GM04503 (cell line): ENCODE data around the gene RIMOC1.

Experiments
- DNase-seq: peaks from one replicate; pipeline ENCODE4 v3.0.0-alpha.2; 2012; ENCODE audit warnings: low read depth

Gene RIMOC1, protein sequence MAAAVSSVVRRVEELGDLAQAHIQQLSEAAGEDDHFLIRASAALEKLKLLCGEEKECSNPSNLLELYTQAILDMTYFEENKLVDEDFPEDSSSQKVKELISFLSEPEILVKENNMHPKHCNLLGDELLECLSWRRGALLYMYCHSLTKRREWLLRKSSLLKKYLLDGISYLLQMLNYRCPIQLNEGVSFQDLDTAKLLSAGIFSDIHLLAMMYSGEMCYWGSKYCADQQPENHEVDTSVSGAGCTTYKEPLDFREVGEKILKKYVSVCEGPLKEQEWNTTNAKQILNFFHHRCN

DNA sequence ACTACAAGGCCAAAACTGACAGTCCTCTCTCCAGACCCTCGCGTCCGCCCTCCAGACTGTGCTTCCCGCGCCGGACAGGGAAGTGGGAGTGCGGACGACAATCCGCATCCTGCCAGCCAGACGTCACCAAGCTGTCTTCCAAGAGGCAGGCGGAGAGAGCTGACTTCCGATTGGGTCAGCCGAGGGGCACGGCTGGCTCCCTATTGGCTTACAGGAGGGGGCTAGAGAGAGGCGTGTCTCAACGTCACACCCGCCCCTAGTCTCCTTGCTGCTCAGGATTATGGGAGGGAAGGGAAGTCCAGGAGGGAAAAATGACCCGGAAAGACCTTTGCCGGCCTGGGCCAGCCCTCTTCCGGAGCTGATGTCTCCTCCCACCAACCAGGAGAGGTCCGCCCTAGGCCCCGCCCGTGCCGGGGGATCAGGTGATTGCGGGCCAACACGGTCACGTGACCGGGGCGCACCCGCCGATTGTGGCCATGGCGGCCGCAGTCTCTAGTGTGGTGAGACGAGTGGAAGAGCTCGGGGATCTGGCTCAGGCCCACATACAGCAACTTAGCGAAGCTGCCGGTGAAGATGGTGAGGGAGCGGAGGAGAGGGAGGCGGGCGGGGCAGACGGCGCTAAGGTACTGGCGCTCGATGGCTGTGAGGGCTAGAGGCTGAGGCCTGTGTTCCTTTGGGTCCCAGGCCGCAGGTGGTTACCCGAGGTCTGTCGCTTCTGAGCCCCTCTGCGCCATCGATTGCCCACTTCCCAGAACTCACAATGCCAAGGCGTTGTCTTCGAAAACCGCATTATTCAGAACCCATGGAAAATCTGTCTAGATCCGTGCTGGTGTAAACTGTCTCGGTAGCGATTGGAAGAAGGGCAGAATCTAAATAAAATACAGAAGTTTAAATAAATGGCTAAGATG, at the start of gene RIMOC1:
RIMOC1 (plus strand) TSS at position 453 of the 908 bp plus-strand sequence; CDS start at position 477, 24 bp downstream.
- DNase-seq: peak; percentile 98

DNA sequence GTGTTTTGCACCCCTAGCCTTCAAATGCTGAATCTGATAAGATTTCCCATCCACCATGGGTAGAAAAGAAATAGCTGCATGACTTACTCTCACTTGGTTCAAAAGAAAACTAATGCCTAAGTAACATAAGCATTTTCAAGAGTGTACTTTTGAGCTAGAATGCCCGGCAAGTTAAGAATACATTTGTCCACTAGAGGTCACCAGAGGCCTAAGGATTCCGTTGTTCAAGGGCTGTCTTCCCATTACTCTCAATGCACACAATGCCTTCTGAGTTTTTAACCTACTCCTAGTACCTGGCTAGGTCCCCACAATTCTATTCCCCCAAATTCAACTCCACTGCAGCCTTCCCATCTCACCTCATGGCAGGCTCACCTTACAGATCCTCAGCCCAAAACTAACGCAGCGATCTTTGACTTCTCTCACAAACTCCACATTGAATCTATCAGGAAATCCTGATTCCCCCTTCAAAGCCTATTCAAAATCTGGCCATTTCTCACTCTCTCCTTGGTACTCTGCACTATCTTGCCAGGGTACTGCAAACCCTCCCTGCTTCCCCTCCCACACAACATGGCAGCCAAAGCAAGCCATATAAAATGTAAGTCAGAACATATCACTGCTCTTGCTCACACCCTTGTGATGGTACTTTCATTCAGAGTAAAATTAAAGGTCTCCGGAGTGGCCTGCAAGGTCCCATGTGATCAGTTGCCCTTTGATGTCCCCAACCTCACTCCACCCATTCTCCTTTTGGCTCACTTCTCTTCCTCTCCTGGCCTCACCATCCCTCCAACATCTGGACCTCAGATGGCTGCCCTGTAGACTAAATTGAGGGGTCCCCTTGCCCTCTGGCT, 47.3 kb upstream of the RIMOC1 start:
- no peak for DNase-seq

DNA sequence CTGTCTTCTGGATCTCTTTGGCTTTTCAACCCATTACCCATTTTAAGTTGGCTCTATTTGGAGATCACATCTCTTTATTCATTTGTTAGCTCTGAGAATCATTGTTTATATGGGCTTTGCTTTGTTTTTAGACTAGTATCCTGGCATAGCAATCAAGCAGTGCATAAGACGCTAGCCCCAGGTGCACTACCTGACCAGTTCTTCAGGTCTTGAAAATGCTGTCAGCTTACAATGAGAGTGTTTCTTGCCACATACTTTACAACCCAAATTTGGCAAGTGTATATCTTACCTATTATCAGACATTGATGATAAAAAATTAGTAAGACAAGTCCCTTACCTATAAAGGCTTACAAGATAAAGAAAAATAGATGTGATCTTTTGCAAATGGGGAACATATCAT, 46.2 kb upstream of the RIMOC1 start:
- DNase-seq: no peak

DNA sequence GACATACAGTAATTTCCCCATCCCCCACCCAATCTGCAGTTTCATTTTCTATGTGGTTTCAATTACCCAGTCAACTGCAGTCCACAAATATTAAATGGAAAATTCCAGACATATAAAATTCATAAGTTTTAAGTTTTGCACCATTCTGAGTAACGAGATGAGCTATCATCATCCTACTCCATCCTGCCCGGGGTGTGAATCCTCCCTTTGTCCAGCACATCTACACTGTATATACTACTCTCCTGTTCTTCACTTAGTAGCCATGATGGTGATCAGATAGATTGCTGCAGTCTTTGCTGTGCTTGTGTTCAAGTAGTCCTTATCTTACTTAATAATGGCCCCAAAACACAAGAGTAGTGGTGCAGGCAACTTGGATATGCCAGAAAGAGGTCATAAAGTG, 45.3 kb upstream of the RIMOC1 start:
- no peak for DNase-seq

DNA sequence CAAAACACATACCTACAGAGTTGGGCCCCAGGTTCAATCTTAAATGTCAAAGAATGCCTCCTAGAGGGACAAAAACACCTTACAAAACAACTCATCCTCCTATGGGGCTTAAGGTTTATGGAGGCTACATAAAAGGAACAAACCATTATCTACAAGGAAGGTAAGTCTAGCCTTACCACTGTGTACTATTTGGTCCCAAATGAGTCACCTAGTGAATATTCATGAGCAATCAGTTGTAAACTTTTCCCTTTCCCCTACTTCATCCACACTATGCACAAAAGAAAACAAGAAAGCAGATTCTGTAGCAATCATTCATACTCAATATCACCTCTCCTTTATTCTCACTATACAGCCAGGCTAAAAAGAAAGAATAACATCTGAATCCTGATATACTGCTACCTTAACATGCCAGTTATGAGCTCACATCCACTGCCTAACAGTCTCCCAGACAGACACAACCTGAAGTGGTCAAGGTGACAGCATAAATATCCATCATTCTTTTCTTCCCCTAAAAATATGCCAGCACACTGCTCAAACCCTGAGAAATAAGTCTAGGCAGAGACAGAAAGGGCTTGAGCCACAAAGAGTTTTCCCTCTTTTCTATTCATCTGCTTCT, 40.2 kb upstream of the RIMOC1 start:
- DNase-seq: no peak

DNA sequence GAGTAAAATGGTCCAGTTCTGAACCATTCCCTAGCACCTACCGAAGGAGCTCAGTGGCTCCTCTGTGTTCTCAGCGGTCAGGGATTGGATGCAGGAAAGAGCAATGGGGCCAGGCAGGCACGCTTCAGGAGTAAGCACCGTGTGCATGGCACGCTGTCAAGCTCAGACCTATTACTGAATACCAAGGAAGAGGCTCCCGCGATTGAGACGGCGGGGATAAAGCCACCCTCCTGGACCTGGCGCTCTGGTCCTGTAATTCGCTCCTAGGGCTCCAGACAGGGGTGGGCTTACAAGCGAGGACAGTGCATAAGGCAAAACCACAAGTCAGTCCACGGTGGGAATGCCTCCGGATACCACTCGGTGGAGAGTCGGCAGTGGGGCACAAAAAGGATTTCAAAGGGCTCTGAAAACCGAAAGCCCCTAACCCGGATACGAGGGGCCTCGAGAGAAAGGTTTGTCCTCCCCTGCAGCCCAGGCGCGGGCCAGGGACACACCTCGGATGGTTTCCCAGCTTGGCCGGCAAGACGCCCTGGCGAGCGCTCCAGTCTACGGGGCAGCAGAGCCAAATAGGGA, 34.9 kb upstream of the RIMOC1 start:
- no peak for DNase-seq

DNA sequence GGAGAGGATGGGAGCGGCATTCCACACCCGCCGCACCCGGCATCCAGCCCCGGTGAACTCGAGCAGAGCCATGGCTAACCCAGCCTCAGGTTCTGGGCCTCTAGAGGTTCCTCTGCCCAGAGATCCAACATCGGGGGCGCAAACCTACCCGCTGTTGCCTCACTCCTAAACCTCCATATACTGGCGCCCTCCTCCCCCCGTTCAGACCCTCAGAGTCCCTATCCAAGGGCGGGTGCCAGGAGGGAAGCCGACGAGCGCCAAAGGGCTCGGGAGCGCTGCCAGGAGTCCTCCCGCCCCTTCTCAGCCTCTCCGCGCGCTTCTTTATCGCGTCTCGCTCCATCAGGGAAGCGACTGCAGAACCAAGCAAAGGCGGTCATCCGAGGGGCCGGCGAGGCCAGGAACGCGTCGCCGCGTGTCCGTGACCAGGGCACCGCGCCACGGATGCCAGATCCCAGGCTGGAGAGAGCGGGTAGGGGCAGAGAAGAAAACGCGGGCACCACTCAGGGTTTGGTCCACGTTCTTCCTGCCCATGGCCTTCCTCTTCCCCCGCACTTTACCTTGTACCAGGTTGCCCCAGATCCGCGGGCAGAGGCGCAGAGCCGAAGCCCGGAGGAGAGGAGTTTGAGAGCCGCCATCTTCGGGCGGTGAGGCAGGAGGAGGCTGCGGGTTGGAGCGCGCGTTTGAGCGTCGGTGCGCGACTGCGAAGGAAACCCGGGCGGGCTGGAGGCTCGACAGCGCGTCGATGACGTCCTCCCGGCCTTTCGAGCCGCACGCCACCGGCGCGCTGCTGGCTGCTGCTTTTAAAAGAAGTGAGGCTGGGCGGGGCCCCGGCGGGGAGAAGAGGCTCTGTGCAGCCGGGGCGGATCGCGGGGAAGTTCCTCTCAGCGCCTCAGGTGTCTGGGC, 34.2 kb upstream of the RIMOC1 start, which contains the start of gene OXCT1:
OXCT1 (minus strand) TSS at position 702 of the 903 bp plus-strand sequence; CDS start at position 635, 67 bp downstream.
- DNase-seq: peak; percentile 27

DNA sequence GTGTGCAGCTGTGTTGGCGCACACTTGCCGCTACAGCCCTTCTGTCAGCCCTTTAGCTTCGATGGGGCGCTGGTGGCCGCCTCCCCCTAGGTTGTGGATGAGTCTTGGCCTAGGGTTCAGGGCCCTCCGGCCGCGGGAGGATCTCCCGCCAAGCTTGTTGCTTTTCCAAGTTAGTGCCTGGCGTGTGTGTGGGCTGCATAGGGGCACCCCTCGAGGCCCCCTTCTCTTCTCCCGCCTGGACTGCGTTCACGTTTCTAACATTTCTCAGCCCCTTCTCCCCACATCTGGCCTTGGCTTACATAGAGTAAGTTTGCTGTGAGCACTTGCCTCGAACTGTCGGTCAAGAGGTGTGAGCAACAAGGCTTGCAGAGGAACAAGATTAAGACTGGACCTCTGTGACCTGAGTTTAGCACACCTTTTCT, 33.5 kb upstream of the RIMOC1 start:
- DNase-seq: no peak

DNA sequence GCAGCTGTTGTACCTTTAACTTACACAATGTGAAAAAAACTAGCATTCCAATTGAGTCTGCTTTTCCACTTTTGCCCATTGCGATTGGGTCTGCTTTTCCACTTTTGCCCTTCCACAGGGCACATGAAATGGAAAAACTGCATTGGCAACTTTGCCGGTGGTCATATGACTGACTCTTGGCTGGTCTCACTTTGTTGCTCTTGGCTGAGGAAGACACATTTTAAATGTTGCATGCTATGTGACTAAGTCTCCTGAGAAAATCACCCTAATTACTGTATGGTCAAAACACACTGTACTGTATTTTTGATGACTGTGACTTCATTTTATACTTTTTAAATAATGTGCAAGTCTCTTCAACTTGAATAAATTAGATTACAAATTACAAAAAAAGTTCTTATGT, 32.3 kb upstream of the RIMOC1 start:
- peak; percentile 34 for DNase-seq

DNA sequence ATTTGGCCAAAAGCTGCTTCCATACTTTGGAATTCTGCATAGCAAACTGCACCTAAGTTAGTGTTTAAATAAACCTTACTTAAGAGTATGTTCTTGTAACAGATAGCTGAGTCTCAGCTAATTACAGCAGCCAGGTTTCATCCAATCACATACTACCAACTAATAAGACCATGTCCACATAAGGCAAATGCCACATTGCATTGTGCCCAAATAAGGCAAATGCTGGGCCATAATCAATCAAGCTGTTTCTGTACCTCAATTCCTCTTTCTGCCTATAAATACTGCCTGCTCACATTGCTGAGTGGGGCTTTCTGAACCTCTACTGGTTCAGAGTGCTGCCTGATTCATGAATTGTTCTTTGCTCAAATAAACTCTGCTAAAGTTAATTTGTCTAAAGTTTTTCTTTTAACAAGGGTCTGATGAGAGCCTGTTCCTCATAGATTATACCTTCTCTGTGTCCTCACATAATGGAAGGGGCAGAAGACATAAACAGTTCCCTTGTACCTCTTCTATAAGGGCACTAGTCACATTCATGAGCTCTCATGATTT, 29.6 kb upstream of the RIMOC1 start:
- DNase-seq: no peak

DNA sequence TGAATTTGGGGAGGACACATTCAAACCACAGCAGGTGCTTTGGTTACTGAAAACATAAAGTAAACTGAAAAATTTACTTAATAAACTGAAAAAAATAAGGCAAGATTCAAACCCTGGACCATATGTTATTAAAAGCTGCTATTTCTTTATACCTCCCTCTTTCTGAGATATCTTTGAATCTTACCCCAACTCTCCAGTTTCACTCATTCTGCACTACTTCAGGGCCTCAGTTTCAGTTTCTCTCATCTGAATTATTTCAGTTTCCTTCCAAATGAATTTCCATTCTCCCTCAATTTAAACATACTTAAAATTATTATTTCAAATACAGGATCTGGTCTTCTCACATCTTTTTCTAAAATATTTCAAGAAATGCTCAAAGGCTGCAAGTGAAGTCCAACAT, 29.0 kb upstream of the RIMOC1 start:
- no peak for DNase-seq

DNA sequence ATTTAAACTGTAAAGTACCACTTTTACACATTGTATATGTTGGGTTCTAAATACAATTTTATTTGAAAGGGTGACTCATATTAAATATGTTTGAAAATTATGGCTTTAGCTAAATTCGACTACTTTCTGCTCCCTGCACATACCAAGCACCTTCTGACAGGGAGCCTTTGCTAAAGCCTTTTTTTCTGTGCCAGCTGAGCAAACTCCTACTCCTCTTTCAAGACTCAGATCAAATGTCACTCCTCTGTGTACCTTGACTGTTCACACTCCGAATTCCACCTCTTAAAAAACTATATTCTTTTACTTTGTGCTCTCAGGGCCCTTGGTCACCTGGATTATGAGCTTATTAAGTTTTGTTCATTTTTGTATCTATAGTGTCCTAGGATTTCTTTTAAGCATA, 27.5 kb upstream of the RIMOC1 start:
- no peak for DNase-seq

DNA sequence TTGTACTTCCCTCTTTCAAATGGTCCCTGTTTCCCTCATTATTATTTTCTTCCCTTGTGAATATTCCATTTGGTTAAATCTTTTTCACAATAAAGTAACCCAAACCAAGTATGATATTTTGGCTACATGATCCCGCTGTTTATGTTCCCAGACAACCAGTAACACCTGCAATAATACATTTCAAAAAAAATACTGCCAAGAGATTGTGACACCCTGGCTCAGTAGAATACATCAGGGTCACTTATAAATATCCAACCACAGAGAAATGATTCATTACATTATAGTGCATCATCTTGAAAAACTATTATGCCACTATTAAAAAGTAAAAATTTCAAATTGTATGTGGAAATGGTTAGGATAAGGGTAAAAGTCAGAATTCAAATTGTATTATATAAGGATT, 26.7 kb upstream of the RIMOC1 start:
- no peak for DNase-seq

DNA sequence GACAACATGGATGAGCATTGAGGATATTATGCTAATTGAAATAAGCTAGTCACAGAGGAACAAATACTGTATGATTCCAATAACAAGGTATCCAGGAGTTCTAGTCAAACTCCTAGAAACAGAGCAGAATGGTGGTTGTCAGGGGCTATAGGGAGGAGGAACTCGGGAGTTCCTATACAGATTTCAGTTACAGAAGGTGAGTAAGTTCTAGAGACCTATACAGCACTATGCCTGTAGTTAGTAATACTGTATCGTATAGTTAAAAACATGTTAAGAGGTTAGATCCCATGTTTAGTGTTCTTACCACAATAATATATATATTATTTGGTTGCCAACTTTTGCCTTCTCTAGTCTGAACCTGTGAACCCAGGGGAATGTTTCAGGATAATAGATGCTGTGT, 26.0 kb upstream of the RIMOC1 start:
- DNase-seq: no peak

DNA sequence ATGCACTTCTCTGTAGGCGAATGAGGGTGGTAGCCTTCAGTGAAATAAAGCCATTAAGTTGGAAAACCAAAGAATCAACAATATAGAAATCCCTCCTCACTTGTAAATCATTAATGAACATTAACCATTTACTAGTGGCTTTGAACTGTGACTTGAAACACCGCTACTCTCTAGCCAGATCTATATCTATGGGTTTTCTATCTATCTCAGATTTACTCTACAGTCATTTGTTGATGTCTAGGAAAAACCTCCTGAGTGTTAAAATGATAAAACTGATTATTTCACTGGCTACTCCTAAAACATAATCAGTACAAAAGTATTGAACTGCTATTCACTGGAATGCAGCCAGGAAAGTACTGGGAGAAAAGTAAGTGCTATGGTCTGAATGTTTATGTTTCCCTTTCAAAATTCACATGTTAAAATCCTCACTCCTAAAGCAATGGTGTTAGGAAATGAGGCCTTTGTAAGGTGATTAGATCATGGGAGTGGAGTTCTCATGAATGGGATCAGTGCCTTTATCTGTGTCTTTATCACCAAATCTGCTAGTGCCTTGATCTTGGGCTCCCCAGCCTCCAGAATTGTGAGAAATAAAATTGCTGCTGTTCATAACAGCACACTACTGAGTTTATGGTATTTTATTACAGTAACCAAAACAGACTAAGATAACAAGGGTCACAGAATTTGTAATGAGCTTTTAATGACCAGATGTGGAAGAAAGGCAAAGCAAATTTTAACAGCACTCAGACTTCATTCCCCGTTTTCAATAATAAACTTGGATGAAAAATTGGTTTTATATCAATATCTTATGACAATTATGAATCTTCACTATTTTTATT, 25.3 kb upstream of the RIMOC1 start:
- no peak for DNase-seq

DNA sequence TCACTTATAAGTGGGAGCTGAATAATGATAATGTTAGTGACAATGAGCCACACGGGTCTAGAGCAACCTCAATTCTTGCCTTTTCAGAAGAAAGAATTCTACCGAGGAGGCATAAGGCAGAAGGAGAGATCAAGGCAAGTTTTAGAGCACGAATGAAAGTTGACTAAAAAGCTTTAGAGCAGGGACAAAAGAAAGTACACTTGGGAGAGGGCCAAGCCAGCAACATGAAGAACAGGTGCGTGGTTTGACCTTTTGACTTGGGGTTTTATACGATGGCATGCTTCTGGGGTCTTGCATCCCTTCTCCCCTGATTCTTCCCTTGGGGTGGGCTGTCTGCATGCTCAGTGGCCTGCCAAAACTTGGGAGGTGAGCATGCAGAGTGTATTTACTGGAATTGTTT, 21.4 kb upstream of the RIMOC1 start:
- no peak for DNase-seq

DNA sequence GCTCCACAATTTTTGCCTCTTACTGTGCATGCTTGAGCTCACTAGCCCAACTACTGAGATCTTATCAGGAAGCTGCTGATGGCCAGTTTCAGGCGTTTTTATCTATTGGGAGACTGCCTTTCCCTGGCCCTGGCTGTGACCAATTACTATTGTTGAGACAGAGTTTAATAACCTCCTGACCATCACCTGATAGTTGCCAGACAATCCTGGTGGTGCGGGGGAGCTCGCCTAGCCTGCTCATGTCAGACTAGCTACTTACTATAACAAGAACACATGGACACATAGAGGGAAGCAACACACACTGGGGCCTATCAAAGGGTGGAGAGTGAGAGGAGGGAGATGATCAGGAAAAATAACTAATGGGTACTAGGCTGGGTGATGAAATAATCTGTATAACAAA, 20.9 kb upstream of the RIMOC1 start:
- DNase-seq: no peak

DNA sequence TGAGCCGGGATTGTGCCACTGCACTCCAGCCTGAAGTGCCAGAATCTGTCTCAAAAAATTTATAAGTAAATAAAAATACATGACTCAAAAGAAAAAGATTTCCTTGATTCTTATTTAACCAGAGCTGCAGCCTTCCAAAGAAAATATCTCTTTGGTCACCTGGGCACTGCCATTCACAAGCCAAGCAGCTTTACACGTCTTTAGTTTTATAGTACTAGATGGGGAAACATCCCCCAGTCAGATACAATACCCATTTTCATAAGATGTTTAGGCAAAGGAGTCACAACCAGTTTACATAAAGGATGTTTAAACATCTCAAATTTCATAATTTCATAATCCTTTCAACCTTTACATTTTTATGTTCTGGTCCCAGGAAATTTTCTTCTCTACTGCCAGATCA, 20.2 kb upstream of the RIMOC1 start:
- DNase-seq: no peak

DNA sequence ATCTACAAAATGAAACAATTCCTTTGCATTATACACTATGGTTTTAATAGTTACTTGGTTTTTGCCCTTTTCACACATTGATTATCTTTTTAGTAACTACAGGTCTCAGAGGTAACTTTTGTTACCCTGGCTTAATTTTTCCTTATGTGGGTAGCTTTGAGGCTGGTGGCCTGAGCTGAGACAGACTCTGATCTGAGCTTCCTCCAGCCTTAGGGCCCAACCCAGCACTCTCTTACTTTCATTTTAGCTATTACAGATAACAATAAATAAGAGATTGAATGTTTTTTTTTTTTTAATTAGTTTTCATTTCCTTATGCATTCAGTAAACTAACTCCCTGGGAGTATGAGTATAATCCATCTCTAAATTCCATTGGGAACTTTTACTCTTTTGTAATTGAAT, 18.9 kb upstream of the RIMOC1 start:
- DNase-seq: no peak
